ENCODE data around the gene UTP18. TPM values are rescaled to one million over a fixed set of nuclear protein-coding genes. Genes with fewer than 3 reads are reported as not detected.
A peak's percentile ranks its signal among the peaks of the same experiment; 100 is the strongest.

The UTP18 gene
- total and polyA plus RNA-seq, 9 of the 15 experiments (the other 6 are each of a cell fraction or from before 2014, with no cell fraction given), result 31.1 to 99.2 (median 66.7) TPM

GRCh38 chr17:51298508-51299371, 38.4 kb downstream of the UTP18 start (continued):
- TF ChIP-seq PATZ1 (CRISPR knock-in tag; IDR thresholded peaks at IDR 0.05; ENCODE audit: borderline replicate concordance), result no peak
- TF ChIP-seq, protein P1, sequence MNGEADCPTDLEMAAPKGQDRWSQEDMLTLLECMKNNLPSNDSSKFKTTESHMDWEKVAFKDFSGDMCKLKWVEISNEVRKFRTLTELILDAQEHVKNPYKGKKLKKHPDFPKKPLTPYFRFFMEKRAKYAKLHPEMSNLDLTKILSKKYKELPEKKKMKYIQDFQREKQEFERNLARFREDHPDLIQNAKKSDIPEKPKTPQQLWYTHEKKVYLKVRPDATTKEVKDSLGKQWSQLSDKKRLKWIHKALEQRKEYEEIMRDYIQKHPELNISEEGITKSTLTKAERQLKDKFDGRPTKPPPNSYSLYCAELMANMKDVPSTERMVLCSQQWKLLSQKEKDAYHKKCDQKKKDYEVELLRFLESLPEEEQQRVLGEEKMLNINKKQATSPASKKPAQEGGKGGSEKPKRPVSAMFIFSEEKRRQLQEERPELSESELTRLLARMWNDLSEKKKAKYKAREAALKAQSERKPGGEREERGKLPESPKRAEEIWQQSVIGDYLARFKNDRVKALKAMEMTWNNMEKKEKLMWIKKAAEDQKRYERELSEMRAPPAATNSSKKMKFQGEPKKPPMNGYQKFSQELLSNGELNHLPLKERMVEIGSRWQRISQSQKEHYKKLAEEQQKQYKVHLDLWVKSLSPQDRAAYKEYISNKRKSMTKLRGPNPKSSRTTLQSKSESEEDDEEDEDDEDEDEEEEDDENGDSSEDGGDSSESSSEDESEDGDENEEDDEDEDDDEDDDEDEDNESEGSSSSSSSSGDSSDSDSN (IDR thresholded peaks at IDR 0.05; ENCODE audit: borderline replicate concordance in 1 of 2, low read depth in 2 of 2, low read length in 2 of 2), result no peak

- ChIA-PET POLR2A (no interaction called here), CTCF (ENCODE audit: low intra/inter-chr PET ratio) (no interaction called here)
- Histone ChIP-seq H3K27ac (ENCODE audit: extremely low read depth, low read depth, low read length) (no peak overlapping the region), H3K27me3 (ENCODE audit: control insufficient read depth in 2 of 2, insufficient read depth in 2 of 2, low read length in 2 of 2) (no peaks in the 10 kb centered on the region), H3K4me1 (replicated peaks in 1 of 2; ENCODE audit: control insufficient read depth in 2 of 2, insufficient read depth in 2 of 2, low read length in 2 of 2) (no peaks in the 10 kb centered on the region; a peak in 1 of 5 replicates), H2AFZ (ENCODE audit: low read depth, low read length) (no peak overlapping the region), H3K4me2 (ENCODE audit: insufficient read depth, low read length) (no peak overlapping the region), H4K20me1 (replicated peaks; ENCODE audit: control insufficient read depth, insufficient read depth, low read length) (no peaks in the 10 kb centered on the region), H3K9me1 (ENCODE audit: control insufficient read depth, insufficient read depth, low read length) (no peaks in the 10 kb centered on the region), H3K36me3 (ENCODE audit: control insufficient read depth, insufficient read depth, low read length) (peaks cover 32% of the 10 kb centered on the region), H3K4me3 (no peak overlapping the region), H3K9ac (ENCODE audit: insufficient read depth in 1 of 2, low read depth in 2 of 2, low read length in 2 of 2) (no peak overlapping the region), H3K79me2 (ENCODE audit: control insufficient read depth, insufficient read depth, low read length) (no peaks in the 10 kb centered on the region), H3K9me3 (replicated peaks; ENCODE audit: control insufficient read depth, insufficient read depth, low read depth, low read length) (no peaks in the 10 kb centered on the region)
- no peak for FAIRE-seq
- WGBS (ENCODE audit: insufficient coverage, low coverage, missing lambda C conversion rate), result 71% methylated on average over 4 of the region's 4 CpGs
- BruUV-seq (replicated peaks), result no TSS peak
- DNase-seq (ENCODE audit: extremely low read depth in 1 of 4, low spot score in 3 of 4), result no peak
- in situ Hi-C loops (cut with MboI) (no loop called here), intact Hi-C loops (cut with micrococcal nuclease) (loop anchor here (2.0 kb wide), 1 partner anchor 237 kb away; no protein-coding TSS in a partner anchor)
- ATAC-seq, result no peak
- TF ChIP-seq EWSR1 (IDR thresholded peaks at IDR 0.05; ENCODE audit: borderline replicate concordance, low read depth, partially characterized antibody) (no peak), ZNF316 (IDR thresholded peaks at IDR 0.05) (peak; percentile 26; the same call in 1 of the 2 replicates)
- TF ChIP-seq, protein P2, sequence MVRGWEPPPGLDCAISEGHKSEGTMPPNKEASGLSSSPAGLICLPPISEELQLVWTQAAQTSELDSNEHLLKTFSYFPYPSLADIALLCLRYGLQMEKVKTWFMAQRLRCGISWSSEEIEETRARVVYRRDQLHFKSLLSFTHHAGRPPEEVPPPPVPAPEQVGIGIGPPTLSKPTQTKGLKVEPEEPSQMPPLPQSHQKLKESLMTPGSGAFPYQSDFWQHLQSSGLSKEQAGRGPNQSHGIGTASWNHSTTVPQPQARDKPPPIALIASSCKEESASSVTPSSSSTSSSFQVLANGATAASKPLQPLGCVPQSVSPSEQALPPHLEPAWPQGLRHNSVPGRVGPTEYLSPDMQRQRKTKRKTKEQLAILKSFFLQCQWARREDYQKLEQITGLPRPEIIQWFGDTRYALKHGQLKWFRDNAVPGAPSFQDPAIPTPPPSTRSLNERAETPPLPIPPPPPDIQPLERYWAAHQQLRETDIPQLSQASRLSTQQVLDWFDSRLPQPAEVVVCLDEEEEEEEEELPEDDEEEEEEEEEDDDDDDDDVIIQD (CRISPR knock-in tag; IDR thresholded peaks at IDR 0.05), result no peak
Observed at GRCh38 chr17:51299859-51300258, 39.5 kb downstream of the UTP18 start.
